GM12892 (cell line): ENCODE results near the gene TRANK1.

ENCODE experiments used
- POLR2A ChIP-seq: IDR thresholded peaks from 2 replicates; pipeline ENCODE4 v1.6.1; 2011; ENCODE audit warnings: low read depth, low read length, control low read depth
- POLR2AphosphoS5 ChIP-seq: IDR thresholded peaks from 2 replicates; pipeline ENCODE4 v1.6.1; 2011; ENCODE audit warnings: low read depth, low read length, control low read depth

DNA sequence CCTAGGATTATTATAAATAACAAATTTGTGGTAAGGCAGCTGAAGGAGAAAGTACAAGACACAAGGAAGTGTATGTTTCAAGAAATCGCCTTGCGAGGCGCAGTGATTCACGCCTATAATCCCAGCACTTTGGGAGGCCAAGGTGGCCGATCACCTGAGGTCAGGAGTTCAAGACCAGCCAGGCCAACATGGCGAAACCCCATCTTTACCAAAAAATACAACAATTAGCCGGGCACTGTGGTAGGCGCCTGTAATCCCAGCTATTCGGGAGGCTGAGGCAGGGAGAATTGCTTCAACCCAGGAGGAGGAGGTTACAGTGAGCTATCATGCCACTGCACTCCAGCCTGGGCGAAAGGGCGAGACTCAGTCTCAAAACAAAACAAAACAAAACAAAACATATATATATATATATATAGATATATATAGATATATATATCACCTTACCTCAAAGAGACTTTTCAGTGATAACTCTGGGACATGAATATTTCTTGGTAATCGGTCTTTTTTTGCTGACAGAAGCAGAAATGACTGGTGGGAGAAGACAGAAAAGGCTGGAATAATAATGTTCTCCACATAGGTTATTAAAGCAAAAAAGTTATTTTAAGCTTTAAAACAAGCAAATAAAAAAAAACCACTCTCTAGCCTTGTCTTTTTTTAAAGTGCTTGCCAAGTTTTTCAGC lies 52.3 kb downstream of the TRANK1 start:
- TF ChIP-seq POLR2AphosphoS5 (no peak), POLR2A (no peak)
